ENCODE measurements around the gene LCAT. TPM values are rescaled to one million over a fixed set of nuclear protein-coding genes. Genes with fewer than 3 reads are reported as not detected.

Gene LCAT
- total RNA-seq, 1 donor from 2014 or later: 17.0 TPM

DNA sequence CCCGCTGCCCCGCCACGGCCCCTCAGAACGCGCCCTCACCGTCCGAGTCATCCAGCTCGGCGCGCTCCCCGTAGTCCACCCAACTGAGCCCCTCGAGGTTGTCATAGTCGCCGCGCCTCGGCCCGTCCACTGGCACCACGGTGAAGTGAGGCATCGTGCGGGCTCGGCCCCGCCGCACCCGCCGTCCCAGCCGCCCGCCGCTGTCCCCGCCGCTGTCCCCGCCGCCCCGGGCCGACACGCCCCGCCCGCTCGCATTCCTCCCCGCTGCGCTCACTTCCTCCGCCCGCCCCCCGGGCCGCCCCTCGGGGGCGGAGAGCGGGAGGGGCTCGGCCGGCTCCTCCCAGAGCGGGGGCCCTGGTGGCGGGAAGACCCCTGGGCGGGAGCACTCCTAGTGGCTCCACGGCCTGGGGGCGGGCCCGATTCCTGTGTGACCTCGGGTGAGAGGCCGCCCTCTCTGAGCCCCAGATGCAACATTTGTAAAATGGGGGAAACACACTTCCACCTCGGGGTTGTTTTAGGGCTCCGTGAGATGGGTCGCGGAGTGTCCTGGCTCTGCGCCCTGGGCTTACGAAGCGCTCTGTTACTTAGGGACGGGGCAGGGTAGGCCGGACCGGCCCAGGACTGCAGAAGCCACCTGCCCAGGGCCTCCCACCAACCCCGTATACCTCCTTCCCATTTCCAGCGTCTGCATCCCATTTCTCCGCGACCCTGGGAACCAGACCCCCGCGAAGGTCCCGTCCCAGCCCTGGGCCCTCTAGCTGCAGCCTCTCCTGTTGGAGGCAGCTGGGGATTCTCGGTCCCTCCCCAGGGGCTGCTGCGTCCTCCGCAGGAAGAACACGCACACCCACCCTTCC lies 24.7 kb upstream of the LCAT start, which contains the start of gene SLC12A4:
TSS of gene SLC12A4 (minus strand) at position 238 of the 854 bp plus-strand sequence. CDS start at position 154, 84 bp downstream.
- ChIA-PET CTCF (interaction anchor here (1.4 to 1.8 kb wide), 2 partner anchors 72 kb away, joined by 4 to 5 read pairs; no protein-coding TSS in a partner anchor), POLR2A (interaction anchor here (0.6 to 3.0 kb wide), 10 partner anchors 9 to 162 kb away, joined by 3 to 25 read pairs (median 3); partner anchors contain the start of genes EDC4, PSMB10, RANBP10 and TSNAXIP1)
- Mint-ChIP-seq H3K9me3 (no peaks in the 10 kb centered on the region), H3K4me1 (peaks cover 28% of the 10 kb centered on the region), H3K4me3 (peak within 1 kb of the TSS; percentile 96), H3K27me3 (no peaks in the 10 kb centered on the region), H3K36me3 (ENCODE audit: low read depth) (peaks cover 3% of the 10 kb centered on the region), H3K27ac (peak within 1 kb of the TSS; percentile 80)
- ATAC-seq (ENCODE audit: low read depth) (peak; percentile 93), DNase-seq (peak; percentile 87)
- intact Hi-C loops (cut with micrococcal nuclease): loop anchor here (1.0 to 2.0 kb wide), 7 partner anchors 17 to 162 kb away; partner anchors contain the start of genes DDX28, DUS2, PSKH1 and PSMB10
- TF ChIP-seq, protein P1, sequence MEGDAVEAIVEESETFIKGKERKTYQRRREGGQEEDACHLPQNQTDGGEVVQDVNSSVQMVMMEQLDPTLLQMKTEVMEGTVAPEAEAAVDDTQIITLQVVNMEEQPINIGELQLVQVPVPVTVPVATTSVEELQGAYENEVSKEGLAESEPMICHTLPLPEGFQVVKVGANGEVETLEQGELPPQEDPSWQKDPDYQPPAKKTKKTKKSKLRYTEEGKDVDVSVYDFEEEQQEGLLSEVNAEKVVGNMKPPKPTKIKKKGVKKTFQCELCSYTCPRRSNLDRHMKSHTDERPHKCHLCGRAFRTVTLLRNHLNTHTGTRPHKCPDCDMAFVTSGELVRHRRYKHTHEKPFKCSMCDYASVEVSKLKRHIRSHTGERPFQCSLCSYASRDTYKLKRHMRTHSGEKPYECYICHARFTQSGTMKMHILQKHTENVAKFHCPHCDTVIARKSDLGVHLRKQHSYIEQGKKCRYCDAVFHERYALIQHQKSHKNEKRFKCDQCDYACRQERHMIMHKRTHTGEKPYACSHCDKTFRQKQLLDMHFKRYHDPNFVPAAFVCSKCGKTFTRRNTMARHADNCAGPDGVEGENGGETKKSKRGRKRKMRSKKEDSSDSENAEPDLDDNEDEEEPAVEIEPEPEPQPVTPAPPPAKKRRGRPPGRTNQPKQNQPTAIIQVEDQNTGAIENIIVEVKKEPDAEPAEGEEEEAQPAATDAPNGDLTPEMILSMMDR (IDR thresholded peaks at IDR 0.05): no peak

DNA sequence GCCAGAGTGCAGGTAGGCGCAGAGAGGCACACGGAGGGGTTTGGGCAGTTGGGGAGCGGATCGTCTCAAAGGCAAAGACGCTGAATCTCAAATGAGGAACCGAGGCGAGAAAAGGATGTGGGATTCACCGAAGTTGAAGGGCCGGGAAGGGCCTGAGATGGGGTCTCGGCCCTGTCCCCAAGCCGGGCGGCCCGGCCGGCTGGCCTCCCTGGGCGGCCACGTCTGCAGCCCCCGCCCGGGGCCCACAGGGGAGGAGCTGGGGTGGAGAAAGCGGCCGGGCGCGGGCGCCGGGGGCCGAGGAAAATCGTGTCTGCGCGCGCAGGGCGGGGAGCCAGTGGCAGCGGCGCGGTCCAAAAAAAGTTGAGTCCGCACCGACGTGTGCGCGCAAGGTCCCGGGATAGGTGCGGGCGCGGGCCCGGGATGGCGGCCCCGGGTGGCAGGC lies 24.1 kb upstream of the LCAT start:
- intact Hi-C loops (cut with micrococcal nuclease): loop anchor here (1.0 to 2.0 kb wide), 7 partner anchors 17 to 162 kb away; partner anchors contain the start of genes DDX28, DUS2, PSKH1 and PSMB10
- peaks cover 28% of the 10 kb centered on the region for H3K4me1 Mint-ChIP-seq
- TF ChIP-seq, protein P1 (IDR thresholded peaks at IDR 0.05): no peak
- peaks cover 4% of the 10 kb centered on the region for H3K36me3 Mint-ChIP-seq (ENCODE audit: low read depth)
- peak overlapping the region; percentile 80 for H3K27ac Mint-ChIP-seq
- H3K27me3 Mint-ChIP-seq: no peaks in the 10 kb centered on the region
- peak overlapping the region; percentile 96 for H3K4me3 Mint-ChIP-seq
- ChIA-PET CTCF (interaction anchor here (0.6 to 1.8 kb wide), 2 partner anchors 73 to 166 kb away, joined by 3 to 5 read pairs; no protein-coding TSS in a partner anchor), POLR2A (interaction anchor here (0.7 to 3.0 kb wide), 3 partner anchors 26 to 162 kb away, joined by 3 to 25 read pairs (median 3); partner anchors contain the start of genes PSMB10, RANBP10 and TSNAXIP1)
- no peaks in the 10 kb centered on the region for H3K9me3 Mint-ChIP-seq
- peak; percentile 12 for ATAC-seq (ENCODE audit: low read depth)
- DNase-seq: peak; percentile 44

DNA sequence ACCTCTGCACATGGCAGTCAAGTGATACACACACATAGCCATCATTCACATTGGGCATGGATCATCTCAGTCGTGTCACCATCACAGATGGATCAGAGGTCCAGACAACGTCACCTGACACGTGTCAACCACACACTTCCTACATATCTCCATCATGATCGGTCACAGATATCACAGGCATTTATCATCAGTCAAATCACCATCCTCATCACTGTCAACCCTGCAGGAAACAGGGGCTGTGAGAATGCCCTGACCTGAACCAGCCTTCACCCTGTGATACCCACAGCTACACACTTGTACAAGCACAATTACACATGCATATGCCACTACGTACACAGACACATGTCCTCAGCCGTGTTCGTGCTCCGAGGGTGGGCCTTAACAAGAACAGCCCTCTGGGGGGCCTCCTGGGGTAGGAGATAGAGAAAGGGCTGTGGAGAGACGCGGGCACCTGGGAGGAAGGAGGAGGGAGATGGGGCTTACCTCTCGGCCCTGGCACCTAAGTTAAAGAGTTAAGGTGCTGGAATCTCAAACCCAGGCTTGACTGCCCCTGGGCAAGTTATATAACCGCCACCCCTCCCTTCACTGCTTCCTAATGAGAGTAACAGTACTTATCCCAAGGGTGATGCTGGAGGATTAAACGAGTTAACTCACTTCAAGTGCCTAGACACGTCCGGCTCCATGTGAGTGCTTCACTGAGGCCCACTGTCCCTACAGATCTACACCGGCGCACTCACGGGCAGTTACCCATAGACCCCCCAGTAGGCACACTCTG lies 23.4 kb upstream of the LCAT start:
- CTCF ChIA-PET: interaction anchor here (0.6 to 1.8 kb wide), 2 partner anchors 73 to 166 kb away, joined by 3 to 5 read pairs; no protein-coding TSS in a partner anchor
- ATAC-seq (ENCODE audit: low read depth): no peak

DNA sequence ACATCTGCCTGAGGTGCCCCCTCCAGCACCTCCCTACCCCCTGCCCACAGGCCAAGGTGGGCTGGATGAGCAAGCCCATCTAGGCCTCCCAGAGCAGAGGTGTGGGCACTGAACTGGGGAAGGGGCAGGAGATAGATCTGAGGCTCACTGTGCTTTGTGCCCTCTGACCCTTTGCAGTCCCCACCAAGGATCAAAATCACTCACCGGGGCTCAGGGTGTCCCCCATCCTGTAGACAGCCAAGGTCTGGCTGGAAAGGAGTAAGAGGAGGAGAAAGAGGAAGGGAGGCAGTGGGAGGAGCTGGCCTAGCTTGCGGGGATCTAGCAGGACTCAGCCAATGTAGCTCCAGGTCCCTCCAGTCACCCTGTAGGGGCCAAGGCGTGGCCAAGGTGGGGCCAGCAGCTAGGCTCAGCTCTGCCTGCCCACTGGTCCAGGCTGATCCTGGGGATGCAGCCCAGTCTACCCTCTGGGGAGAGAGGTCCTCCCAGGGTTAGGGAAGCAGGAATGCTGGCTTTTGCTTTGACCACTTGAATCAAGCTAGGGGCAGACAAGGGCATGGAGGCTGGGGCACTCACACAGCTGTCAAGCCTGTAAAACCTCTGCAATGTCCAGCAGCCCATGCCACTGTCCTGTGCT lies 22.7 kb upstream of the LCAT start:
- H3K36me3 Mint-ChIP-seq (ENCODE audit: low read depth): peaks cover 13% of the 10 kb centered on the region
- DNase-seq (no peak), ATAC-seq (ENCODE audit: low read depth) (no peak)
- H3K27me3 Mint-ChIP-seq: no peaks in the 10 kb centered on the region
- CTCF ChIA-PET: interaction anchor here (0.6 to 1.8 kb wide), 2 partner anchors 74 kb away, joined by 3 to 5 read pairs; no protein-coding TSS in a partner anchor
- H3K4me1 Mint-ChIP-seq: peaks cover 28% of the 10 kb centered on the region
- no peaks in the 10 kb centered on the region for H3K9me3 Mint-ChIP-seq
- intact Hi-C loops (cut with micrococcal nuclease): no loop called here
- TF ChIP-seq, protein P1 (IDR thresholded peaks at IDR 0.05): no peak
- POLR2A ChIA-PET: interaction anchor here (0.6 to 3.0 kb wide), 3 partner anchors 30 to 254 kb away, joined by 4 to 25 read pairs (median 4); partner anchors contain the start of gene PSMB10
- H3K27ac Mint-ChIP-seq: no peak overlapping the region
- peak overlapping the region; percentile 96 for H3K4me3 Mint-ChIP-seq

More for the DNA sequence above, 23.4 kb upstream of the LCAT start:
- H3K27me3 Mint-ChIP-seq: no peaks in the 10 kb centered on the region
- TF ChIP-seq, protein P1 (IDR thresholded peaks at IDR 0.05): no peak
- H3K4me1 Mint-ChIP-seq: peaks cover 28% of the 10 kb centered on the region
- H3K4me3 Mint-ChIP-seq: peak overlapping the region; percentile 96
- DNase-seq: no peak
- intact Hi-C loops (cut with micrococcal nuclease): no loop called here
- peak overlapping the region; percentile 80 for H3K27ac Mint-ChIP-seq
- H3K9me3 Mint-ChIP-seq: no peaks in the 10 kb centered on the region
- peaks cover 7% of the 10 kb centered on the region for H3K36me3 Mint-ChIP-seq (ENCODE audit: low read depth)
- POLR2A ChIA-PET: interaction anchor here (0.7 to 3.0 kb wide), 4 partner anchors 27 to 164 kb away, joined by 3 to 25 read pairs (median 4); partner anchors contain the start of genes PSMB10, RANBP10 and TSNAXIP1

Data from activated B cell treated with CpG ODN at 0.5 μM for 24 hours (primary cell).